GM18867 (cell line): ENCODE data around the gene HAUS8.

Source experiments
- ATAC-seq: cut with Tn5 transposase; IDR thresholded peaks from one replicate; pipeline ENCODE4 v1.9.1; 2021; ENCODE audit warnings: mild to moderate bottlenecking, moderate library complexity; ENCODE audit not compliant: unreplicated experiment

The HAUS8 gene

GRCh38 chr19:17076543-17076991 is 1.3 kb upstream of the HAUS8 start:
- no peak for ATAC-seq

DNA sequence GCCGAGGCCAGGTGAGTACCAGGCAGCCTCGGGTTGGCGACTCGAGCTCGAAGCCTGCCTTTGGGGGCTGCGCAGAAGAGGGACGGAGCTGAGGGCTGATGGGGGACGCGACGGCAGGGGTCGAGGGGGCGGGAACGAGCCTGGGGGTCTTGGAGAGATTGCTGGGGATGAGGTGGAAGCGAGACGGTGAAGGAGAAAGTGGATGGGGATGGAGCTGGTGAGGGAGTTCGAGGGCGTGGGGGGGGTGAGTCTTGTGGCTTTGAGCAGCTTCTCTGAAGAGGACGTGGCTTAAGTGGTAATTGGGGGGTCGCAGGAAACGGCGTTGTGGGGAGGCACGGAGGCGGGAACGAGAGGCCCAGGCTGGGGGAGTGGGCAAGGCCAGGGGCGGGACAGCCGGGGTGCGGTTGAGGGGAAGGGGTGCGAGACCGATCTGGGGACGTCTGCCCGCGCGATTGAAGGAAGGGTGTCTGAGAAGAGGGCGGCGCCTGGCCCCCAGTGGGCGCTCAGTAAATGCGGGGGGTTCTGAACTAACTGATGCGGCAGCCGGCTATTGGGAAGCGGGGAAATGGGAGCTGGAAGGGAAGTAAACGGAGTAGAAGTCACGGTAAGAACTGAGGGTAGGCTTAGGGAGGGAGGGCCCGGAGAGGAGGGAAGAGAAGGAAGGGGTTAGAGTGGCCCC is 751 bp upstream of the HAUS8 start:
- ATAC-seq: no peak

GRCh38 chr19:17074634-17075034 is 618 bp downstream of the HAUS8 start:
- ATAC-seq: no peak

DNA sequence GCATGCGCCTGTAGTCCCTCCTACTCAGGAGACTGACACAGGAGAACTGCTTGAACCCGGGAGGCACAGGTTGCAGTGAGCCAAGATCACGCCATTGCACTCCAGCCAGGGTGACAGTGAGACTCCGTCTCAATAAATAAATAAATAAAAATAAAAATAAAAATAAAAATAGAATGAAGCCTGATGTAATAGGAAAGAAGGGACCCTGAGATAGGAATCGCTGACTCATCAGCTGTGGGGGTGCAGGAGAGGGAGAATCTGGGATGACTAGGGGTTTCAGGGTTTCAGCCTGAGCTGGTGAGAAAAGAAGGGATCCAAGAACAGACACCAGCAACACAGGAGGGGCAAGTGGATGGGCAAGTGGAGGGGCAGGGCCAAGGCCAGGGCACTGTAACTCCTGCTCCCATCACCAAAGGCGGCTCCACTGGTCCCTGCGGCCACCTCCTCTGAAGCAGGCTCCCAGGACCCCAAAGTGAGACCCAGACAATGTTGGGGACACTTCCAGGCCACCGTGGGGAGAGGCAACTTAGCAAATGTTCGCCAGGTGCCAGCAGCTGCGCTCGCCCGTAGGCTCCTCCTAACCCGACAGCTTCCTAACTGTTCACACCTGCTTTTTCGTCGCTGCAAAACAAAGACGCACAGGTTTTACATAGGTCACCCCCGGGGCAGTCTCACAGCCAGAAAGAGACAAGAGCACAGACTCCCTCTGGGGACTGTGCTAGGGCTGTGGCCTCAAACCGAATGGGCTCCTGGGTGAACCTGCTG is 1.2 kb downstream of the HAUS8 start:
- no peak for ATAC-seq

DNA sequence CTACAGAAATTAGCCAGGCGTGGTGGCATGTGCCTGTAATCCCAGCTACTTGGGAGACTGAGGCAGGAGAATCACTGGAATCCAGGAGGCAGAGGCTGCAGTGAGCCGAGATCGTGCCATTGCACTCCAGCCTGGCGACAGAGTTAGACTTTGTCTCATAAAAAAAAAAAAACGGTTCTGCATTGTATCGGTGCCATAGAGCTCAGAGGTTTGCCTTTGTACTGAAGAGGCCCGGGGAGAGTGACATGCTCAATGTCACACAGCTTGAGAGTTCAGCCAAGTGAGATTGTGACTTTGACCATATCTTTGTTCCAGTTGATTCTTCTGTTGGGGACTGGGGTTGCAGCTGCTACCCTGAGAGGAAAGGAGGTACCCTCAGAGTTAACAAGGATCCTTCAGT is 4.3 kb downstream of the HAUS8 start:
- ATAC-seq: no peak

GRCh38 chr19:17070421-17070820 is 4.8 kb downstream of the HAUS8 start:
- ATAC-seq: no peak

DNA sequence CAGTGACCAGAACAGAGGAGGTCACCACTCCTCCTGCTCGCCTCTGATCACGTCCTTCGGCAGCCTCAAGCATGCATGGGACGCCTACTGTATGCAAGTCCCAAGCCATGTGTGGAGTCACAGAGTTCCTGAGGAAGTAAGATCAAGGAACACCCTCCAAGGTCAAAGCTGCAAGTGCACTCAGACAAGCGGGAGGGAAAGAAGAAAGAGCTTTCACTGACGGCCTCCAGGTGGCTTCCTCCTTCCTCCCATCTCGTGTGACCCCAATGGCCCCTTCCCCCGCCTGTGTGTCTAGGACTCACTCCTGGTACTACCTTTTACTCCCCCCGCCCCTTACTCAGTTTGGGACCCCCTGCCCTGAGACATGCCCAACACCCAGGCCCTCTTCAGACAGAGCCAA is 6.1 kb downstream of the HAUS8 start:
- no peak for ATAC-seq

DNA sequence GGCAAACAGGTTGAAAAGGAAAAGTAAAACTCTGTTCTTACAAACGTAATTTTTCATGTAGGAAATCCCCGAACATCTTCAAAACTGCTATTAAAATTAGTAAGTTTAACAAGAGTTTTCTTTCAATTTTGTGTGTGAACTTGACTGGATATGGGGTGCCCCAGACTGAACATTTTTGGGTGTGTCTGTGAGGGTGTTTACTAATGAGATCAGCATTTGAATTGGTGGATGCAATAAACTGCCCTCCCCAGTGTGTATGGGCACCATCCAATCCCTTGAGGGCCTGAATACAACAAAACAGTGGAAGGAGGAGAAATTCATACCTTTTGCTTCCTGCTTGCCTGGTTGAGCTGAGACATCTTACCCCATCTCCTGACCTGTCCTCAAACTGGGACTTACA is 11.8 kb downstream of the HAUS8 start:
- ATAC-seq: no peak

DNA sequence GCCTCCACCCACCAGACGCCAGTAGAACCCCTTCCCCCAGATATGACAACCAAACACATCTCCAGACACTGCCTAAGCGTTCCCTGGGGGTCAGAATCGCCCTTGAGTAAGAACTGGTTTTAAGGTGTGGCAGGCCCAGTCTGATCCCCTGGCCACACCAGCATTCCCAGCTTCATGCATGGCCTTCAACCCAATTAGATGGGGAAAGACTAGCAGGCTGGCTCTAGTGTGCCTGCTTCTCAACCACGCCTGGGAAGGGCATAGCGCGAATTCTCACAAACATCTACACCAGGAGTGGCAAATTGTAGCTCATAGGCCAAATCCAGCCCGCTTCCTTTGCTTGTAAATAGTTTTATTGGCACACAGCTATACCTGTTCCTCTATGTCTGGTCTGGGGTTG is 13.6 kb downstream of the HAUS8 start:
- no peak for ATAC-seq

DNA sequence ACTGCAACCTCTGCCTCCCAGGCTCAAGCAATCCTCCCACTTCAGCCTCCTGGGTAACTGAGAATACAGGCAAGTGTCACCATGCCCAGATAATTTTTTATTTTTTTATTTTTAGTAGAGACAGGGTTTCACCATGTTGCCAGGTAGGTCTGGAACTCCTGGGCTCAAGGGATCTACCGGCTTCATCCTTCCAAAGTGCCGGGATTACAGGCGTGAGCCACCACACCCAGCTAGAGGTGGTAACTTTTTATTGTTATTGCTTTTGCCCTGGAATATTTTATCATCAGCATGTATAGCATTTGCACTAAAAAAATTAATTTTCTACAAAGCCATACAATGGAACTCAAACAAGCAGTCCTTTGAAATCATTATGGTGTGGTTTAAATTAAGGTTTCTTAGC is 14.0 kb downstream of the HAUS8 start:
- ATAC-seq: no peak

- no peak for ATAC-seq
Observed at GRCh38 chr19:17060802-17061201, 14.4 kb downstream of the HAUS8 start.

DNA sequence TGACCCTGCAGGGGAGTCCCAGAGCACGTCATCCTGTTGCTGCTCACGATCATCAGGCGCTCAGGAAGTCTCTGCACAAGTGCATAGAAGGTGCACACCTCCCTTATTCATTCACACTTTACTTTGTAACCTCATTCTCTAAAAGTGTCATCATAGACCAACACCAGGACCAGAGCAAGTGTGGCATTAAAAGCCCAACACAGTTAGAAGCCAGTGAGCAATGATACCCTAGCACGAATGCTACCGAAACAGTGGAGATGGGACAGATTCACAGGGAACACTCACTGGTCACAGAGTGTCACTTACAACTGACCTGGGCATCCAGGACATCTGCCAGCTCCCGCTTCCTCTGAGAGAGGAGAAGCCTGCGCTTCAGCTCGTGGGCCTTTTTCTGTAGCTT is 17.0 kb downstream of the HAUS8 start:
- no peak for ATAC-seq

GRCh38 chr19:17055636-17056035 is 19.6 kb downstream of the HAUS8 start:
- no peak for ATAC-seq

DNA sequence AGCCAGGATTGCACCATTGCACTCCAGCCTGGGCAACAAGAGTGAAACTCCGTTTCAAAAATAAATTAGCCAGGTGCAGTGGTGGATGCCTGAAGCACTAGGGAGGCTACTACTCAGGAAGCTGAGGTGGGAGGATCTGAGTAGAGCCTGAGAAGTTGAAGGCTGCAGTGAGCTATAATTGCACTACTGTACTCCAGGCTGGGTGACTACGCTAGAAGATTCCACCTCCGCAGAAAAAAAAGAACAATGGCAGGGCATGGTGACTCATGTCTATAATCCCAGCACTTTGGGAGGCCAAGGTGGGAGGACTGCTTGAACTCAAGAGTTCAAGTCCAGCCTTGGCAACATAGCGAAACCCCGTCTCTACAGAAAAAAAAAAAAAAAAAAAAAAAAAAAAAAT is 20.5 kb downstream of the HAUS8 start:
- ATAC-seq: no peak

DNA sequence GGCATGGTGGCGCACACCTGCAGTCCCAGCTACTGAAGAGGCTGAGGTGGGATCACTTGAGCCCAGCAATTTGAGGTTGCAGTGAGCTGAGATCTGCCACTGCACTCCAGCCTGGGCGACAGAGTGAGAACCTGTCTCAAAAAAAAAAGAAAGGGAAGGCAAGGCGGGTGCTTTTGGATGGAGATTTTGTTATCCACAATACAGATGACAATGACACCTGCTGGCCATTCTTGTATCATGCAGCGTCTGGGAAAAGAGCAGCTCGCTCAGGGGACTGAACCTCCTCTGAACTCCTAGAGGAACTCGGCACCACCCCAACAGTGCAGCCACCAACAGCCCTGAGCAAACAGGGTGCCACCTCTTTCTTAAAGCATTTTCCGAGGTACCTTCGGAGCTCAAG is 22.8 kb downstream of the HAUS8 start:
- no peak for ATAC-seq

GRCh38 chr19:17049711-17050280 is 25.5 kb downstream of the HAUS8 start:
- no peak for ATAC-seq

GRCh38 chr19:17048885-17049453 is 26.3 kb downstream of the HAUS8 start:
- ATAC-seq: no peak

DNA sequence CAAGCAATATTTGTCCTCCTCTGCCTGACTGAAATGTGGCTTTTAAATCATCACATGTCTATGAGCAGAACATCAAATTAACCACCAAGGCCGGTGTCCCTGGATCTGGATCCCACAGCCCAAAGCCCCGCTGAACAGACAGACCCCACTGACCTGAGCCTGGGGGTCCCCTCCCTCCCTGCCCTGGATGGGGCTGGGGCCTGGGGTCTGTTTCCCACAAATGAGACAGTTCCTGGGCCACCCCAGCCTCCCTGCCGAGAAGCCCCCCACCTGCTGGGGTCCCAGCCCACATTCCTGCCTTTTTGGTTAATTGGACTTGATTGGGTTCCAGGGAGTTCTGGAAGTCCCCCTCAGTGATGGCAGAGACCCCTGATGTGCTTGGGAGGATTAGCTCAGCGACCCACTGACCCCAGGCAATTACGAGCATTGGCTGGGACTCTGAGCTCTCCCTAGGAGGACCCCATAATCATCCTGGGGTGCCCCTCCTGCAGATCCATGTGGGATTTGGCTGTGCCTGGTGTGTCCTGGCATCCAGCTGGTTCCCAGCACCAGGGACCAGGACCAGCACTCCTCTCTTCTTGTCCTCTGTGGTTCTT is 29.2 kb downstream of the HAUS8 start:
- no peak for ATAC-seq

- no peak for ATAC-seq
Observed at GRCh38 chr19:17043744-17044143, 31.5 kb downstream of the HAUS8 start.

DNA sequence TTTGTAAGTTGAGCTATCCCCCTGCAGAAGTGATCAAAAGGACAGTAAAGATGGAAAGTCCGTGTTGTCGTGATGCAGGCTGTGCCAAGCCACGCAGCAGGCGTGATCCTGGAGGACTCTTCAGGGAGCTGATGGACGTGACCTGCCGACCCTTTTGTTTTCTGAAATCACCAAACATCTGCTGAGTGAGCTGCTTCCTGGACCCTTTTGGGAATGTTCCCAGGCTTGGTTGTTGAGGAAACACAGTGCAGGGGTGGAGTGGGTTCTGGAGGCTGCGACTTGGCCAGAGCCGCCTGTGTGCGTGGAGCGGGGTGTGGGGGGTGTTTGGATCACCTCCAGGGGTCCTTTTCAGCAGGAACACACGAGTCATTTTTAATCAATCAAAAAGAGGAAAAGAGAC is 33.3 kb downstream of the HAUS8 start:
- no peak for ATAC-seq

- ATAC-seq: no peak
Observed at GRCh38 chr19:17037966-17038500, 37.2 kb downstream of the HAUS8 start.
